ENCODE data around the gene AMIGO1.
A peak's percentile ranks its signal among the peaks of the same experiment; 100 is the strongest.

Gene AMIGO1, protein sequence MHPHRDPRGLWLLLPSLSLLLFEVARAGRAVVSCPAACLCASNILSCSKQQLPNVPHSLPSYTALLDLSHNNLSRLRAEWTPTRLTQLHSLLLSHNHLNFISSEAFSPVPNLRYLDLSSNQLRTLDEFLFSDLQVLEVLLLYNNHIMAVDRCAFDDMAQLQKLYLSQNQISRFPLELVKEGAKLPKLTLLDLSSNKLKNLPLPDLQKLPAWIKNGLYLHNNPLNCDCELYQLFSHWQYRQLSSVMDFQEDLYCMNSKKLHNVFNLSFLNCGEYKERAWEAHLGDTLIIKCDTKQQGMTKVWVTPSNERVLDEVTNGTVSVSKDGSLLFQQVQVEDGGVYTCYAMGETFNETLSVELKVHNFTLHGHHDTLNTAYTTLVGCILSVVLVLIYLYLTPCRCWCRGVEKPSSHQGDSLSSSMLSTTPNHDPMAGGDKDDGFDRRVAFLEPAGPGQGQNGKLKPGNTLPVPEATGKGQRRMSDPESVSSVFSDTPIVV

DNA sequence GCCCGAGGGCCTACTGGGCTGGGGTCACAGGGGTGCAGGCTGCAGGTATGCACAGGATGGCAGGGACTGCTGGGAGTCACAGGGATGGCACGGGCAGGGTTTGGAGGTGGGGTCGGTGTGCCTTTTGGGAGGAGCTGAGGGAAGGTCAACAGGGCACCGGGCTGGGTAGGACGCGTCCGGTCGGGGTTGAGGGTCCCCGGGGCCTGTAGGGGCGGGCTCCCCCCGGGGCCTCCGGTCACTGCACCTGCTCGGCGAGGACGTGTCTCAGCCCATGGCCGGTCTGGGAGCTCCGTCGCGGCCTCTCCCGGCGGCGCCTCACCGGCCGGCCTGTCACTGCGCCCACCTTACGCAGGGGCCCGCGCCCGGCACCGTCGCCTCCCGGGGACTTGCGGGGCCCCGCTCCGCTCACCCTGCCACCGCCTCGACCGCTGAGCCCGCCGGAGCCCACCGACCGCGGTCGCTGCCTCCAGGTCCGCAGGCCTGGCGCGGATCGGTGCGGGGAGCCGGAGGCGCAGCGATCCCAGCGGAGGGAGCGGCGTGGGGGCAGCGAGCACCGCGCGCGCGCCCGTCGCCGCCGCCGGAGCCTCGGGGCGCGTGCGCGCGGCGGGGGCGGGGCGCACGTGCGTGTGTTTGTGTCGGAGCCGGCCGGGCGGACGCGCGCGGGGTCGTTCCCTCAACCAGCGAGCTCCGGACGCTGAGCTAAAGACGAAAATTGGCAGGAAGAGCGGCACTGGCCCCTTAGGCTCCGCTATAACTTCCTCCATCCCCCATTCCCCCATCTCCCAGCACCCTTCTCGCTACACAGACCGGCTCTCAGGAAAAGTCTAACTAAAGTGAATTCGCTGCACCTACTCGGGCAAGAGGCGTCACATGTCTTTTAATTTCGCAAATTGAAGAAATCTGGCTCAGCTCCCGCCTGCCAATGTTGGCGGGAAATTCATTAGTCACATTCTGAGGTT lies at the start of gene AMIGO1:
Gene AMIGO1 (minus strand): TSS at position 552 of the 959 bp plus-strand sequence. CDS start 815 bp downstream, outside the sequence.
- DNase-seq, result peak; percentile 40 to 71

DNA sequence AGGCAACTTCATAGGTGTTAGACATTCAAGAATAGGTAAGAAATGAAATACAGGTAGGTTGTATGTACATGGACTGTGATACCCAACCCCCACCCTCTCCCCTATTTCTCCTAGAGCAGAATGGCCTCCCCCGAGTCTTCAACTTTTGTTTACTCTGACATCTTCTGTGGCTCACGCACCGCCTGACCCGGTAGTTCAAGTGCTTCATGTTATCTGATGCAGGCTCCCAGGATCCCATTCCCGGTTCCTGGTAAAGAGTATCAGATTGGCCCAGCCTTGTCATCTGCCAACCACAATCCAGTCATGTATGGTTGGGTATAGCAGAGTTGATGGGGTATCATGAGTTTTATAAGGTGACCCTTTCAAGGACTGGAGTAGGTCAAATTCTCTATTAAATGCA lies 48.0 kb upstream of the AMIGO1 start:
- DNase-seq, result no peak

DNA sequence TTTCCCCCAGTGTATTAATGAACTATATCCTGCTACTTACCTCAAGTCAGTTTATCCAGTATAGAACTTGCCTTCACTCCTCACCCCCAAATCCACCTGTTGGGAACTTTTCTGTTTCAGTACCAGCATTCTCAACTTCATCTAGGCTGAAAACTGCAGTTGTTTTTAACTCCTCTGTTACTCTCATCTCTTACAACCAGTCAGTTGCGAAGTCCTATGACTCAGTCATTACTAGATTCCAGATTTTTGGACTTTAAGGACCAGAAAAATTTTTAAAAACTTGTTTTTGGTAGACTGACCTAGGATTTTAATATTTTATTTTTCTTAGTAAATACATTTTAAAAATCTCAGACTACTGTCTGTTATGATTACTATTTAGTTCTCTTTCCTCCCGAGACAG lies 47.0 kb upstream of the AMIGO1 start:
- no peak for DNase-seq

DNA sequence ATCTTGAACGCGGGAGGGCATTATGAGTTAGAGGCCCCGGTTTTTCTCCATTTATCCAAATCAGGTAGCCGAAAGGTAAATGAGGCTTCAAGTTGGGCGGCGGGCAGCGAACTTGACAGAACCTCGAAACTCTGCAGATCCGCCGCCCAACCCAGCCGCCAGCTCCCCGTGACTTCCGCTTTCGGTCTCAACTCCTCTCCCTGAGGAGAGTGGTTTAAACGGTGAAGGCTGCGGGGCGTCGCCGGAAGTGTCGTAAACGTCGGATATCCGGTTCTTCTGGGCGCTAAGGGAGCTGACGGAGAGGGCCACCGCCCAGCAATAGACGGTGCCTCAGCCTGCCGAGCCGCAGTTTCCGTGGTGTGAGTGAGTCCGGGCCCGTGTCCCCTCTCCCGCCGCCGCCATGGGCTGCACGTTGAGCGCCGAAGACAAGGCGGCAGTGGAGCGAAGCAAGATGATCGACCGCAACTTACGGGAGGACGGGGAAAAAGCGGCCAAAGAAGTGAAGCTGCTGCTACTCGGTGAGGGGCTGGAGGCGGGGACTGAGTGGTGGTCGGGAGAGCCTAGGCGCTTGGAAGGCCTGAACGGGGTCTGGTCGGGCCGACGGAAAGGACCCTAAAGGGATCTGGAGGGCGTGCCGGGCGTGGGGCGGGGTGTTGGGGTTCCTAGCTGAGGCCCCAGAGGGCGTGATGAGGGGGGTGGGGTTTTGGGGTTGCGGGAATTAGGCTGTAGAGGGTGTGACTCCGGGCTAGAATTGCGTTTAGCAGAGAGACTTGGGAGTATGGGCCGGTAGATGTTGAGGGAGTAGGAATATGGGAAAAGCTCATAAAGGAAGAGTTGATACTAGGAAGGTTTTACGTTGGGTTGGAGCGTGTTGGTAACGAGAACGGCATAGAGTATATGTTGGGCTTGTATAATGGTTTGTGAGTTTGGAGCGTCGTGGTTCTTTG lies 39.1 kb upstream of the AMIGO1 start, which contains the start of gene GNAI3:
Gene GNAI3 (plus strand): TSS at position 295 of the 947 bp plus-strand sequence. CDS start 106 bp downstream, at position 401.
- peak; percentile 95 to 96 for DNase-seq

DNA sequence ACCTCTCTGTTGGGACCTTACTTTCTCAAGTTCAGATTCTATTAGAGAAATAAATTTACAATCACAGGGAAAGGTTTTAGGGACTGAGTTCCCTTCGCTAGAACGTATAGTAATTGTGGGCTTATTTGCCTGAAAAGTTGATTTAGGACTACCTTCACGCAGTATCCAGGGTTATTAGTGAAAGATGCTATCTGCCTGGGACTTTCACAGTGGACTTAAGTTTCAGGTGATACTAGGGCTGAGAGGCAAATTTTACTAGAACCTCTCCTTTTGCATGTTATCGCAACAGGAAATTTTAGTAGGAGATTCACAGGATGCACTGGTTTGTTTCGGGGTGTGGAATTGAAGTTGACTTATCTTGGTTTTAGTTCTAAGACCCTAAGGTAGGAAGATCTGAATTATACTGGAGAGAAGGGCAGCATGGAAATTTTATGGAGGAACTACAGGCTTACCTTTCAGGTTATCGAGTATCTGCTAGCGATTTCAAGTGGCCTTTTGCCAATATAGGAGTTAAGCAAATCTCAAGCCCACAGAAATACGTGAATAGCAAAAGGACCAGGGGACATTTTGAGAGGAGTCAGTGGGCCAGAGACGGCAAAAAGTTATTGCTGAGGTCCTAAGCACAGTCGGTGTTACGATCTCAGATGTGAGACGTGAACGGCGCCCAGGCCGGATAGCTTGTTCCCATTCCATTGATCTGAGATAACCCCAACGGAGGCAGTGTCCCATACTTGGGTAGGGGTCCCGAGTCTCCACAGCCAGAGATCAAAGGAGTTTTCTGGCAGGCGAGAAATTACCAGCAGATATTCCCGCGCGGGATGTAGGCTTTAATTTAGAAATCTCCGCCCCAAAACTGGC lies 38.2 kb upstream of the AMIGO1 start:
- DNase-seq, result peak in 1 of 2 donors; percentile 23

GRCh38 chr1:109546311-109547109 lies 37.0 kb upstream of the AMIGO1 start:
- peak; percentile 88 to 92 for DNase-seq

DNA sequence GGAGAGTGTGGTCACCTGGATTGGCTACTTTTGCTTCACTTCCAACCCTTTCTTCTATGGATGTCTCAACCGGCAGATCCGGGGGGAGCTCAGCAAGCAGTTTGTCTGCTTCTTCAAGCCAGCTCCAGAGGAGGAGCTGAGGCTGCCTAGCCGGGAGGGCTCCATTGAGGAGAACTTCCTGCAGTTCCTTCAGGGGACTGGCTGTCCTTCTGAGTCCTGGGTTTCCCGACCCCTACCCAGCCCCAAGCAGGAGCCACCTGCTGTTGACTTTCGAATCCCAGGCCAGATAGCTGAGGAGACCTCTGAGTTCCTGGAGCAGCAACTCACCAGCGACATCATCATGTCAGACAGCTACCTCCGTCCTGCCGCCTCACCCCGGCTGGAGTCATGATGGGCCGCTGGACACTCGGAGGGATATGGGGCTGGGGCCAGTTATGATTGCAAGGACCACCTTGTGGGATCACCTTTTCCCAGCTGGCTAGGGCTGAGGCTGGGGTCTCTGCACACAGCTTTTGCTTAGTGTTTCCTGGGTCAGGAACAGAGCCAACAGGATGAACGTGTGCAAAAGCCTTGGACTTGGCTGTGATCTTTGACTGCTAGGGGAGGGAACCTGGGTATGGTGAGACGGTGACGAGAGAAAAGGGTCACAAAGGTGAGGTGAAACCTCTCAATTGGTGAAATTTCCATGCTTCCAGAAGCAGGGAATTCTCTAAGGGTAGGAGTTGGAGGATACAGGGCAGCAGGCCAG lies 34.6 kb upstream of the AMIGO1 start:
- no peak for DNase-seq

- no peak for DNase-seq
Measured at GRCh38 chr1:109543283-109543987, 33.9 kb upstream of the AMIGO1 start.

DNA sequence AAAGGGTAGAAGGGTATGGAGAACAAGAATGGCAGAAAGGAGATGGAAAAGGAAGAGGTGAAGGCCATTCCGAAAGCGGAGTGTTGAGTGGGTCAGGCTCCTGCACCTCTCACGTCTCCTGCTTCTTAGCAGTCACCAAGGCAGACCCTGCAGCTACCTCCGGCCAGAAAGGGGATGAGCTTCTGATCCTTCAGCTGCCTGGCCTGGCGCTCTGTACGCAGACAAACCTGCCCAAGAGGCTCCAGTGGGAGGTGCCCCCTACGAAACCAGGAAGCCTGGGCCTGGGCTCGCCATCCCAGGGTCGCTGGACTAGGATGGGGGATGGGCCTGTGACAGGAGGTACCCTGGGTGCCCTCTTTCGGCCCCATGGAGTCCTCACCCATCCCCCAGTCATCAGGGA lies 33.1 kb upstream of the AMIGO1 start:
- DNase-seq, result no peak

- DNase-seq, result no peak
Measured at GRCh38 chr1:109541102-109541501, 31.6 kb upstream of the AMIGO1 start.

GRCh38 chr1:109539676-109540075 lies 30.1 kb upstream of the AMIGO1 start, which contains the start of gene GPR61:
TSS of gene GPR61 (plus strand) at chr1:109539872. CDS start at chr1:109543023, 3,151 bp downstream.
- no peak for DNase-seq

GRCh38 chr1:109538827-109539555 lies 29.5 kb upstream of the AMIGO1 start:
- DNase-seq, result no peak

DNA sequence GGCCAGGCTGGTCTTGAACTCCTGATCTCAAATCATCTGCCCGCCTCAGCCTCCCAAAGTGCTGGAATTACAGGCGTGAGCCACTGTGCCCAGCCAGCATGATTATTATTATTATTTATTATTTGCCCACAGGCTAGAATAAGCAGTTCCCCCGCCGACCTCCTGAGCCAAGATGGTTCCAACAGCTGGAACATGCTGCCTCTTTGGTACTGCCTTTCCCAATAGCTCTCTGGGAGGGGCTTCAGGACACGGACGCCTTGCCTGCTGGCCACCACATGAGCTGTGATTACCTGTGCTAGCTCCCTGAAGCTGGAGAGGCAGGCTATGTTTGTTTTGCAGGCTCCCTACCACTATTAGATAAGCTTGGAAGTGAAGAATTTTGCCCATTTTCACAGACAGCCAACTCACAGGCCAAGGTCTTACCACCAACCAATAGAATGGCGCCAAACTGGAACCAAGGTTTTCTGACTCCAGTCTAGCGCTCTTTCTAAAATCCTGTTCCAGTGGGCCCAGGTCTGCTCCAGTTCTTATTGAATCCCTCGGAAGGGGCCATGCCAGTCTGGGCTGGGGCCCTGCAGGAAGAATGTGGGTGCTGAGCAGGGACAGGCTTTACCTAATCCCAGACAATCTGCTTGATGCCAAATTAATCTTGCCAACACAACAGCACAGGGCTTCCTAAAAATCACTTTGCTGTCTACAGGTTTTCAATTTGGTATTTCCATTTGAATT lies 28.1 kb upstream of the AMIGO1 start:
- no peak for DNase-seq

DNA sequence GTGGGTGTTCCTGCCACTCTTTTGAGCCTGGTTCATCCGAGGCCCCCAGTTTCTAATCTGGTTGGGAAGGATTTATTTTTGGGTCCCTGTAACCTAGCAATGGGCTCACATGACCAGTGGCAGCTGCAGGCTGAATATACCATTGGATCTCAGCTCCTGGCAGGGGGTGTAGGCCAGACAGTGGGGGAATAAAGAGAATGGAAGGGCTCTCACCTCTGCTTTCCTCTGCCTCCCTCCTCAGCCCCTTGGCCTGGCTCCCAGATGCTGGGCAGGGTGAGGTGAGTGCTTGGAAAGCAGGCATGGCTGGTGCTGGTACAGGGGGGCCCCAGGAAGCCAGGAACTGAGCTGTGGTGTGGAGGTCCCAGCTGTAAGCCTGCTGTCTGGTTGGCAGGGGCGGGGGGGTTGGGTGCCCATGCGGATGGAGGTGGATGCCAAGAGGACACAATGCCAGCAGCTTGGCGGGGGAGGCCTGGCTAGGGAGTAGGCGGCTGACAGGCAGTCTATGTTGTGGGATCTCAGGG lies 26.5 kb upstream of the AMIGO1 start:
- DNase-seq, result no peak

GRCh38 chr1:109535481-109535880 lies 26.0 kb upstream of the AMIGO1 start:
- DNase-seq, result no peak

GRCh38 chr1:109534307-109534858 lies 24.9 kb upstream of the AMIGO1 start:
- DNase-seq, result no peak

Data from CD4-positive, alpha-beta T cell treated with Interferon alpha-2 for 1 hour (primary cell).